Measurements from ENCODE around the gene SPSB4. TPM values are rescaled to one million over a fixed set of nuclear protein-coding genes. Genes with fewer than 3 reads are reported as not detected.

SPSB4 gene
- total RNA-seq, 1 donor, result not detected

DNA sequence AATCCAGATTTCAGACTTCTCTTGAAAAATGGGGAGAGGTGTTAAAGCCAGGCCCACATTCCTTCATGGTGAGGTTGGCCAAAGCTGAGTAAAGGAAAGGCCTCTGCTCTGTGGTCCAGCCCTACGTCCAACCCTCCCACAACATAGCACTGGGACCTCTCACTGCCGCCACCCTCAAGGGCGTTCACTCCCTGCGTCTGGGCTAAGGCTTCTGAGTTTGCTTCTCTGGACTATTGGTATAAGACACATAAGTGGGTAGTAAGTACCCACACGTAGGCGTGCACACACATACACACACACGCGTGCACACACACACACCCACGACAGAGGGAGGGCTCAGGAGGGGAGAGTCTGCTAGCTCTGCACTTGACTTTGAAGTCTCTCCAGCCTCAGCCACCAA, 100.3 kb downstream of the SPSB4 start:
- Histone ChIP-seq H4K20me1 (ENCODE audit: insufficient read depth, low read length) (no peaks in the 10 kb centered on the region), H3K9me3 (ENCODE audit: low read depth, low read length) (no peaks in the 10 kb centered on the region), H3K79me2 (ENCODE audit: insufficient read depth, low read length) (no peaks in the 10 kb centered on the region), H3K36me3 (ENCODE audit: insufficient read depth, low read length) (no peaks in the 10 kb centered on the region), H3K27me3 (ENCODE audit: insufficient read depth, low read length) (no peaks in the 10 kb centered on the region), H2AFZ (ENCODE audit: low read length) (no peak overlapping the region), H3K4me1 (ENCODE audit: insufficient read depth, low read length) (no peaks in the 10 kb centered on the region), H3K27ac (ENCODE audit: low read depth, low read length) (no peak overlapping the region), H3K4me2 (ENCODE audit: insufficient read depth, low read length) (no peak overlapping the region), H3K4me3 (ENCODE audit: insufficient read depth, low read length) (no peak overlapping the region)
- DNase-seq (ENCODE audit: insufficient read length, low spot score, missing footprints), result no peak
- TF ChIP-seq, protein P1, sequence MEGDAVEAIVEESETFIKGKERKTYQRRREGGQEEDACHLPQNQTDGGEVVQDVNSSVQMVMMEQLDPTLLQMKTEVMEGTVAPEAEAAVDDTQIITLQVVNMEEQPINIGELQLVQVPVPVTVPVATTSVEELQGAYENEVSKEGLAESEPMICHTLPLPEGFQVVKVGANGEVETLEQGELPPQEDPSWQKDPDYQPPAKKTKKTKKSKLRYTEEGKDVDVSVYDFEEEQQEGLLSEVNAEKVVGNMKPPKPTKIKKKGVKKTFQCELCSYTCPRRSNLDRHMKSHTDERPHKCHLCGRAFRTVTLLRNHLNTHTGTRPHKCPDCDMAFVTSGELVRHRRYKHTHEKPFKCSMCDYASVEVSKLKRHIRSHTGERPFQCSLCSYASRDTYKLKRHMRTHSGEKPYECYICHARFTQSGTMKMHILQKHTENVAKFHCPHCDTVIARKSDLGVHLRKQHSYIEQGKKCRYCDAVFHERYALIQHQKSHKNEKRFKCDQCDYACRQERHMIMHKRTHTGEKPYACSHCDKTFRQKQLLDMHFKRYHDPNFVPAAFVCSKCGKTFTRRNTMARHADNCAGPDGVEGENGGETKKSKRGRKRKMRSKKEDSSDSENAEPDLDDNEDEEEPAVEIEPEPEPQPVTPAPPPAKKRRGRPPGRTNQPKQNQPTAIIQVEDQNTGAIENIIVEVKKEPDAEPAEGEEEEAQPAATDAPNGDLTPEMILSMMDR (IDR thresholded peaks at IDR 0.05; ENCODE audit: extremely low read depth, low read depth, low read length), result no peak

DNA sequence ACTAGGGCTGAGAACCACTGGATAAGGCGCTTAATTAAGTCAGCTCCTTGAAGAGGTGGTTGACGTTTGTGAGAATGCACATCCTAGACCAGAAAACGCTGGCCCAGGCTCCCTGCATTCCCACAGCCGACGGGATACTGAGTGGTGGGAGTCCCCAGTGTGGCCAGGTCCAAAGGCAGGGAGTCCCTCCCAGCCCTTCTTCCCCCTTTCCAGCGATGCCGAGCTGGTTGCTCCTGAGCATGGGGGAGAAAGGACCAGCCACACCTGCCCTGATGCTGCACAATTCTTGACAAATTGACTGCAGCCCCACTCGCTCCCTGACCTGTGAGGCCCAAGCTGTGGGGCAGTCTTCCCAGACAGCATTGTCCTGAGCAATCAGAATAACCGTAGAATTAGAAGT, 101.0 kb downstream of the SPSB4 start:
- no peaks in the 10 kb centered on the region for H3K4me1 ChIP-seq (ENCODE audit: insufficient read depth, low read length)
- no peak overlapping the region for H3K4me3 ChIP-seq (ENCODE audit: insufficient read depth, low read length)
- no peak overlapping the region for H3K27ac ChIP-seq (ENCODE audit: low read depth, low read length)
- H3K36me3 ChIP-seq (ENCODE audit: insufficient read depth, low read length), result no peaks in the 10 kb centered on the region
- no peaks in the 10 kb centered on the region for H3K9me3 ChIP-seq (ENCODE audit: low read depth, low read length)
- no peaks in the 10 kb centered on the region for H3K27me3 ChIP-seq (ENCODE audit: insufficient read depth, low read length)
- no peak for DNase-seq (ENCODE audit: insufficient read length, low spot score, missing footprints)
- TF ChIP-seq, protein P1 (IDR thresholded peaks at IDR 0.05; ENCODE audit: extremely low read depth, low read depth, low read length), result no peak
- H2AFZ ChIP-seq (ENCODE audit: low read length), result no peak overlapping the region
- H3K79me2 ChIP-seq (ENCODE audit: insufficient read depth, low read length), result no peaks in the 10 kb centered on the region
- no peak overlapping the region for H3K4me2 ChIP-seq (ENCODE audit: insufficient read depth, low read length)
- no peaks in the 10 kb centered on the region for H4K20me1 ChIP-seq (ENCODE audit: insufficient read depth, low read length)

DNA sequence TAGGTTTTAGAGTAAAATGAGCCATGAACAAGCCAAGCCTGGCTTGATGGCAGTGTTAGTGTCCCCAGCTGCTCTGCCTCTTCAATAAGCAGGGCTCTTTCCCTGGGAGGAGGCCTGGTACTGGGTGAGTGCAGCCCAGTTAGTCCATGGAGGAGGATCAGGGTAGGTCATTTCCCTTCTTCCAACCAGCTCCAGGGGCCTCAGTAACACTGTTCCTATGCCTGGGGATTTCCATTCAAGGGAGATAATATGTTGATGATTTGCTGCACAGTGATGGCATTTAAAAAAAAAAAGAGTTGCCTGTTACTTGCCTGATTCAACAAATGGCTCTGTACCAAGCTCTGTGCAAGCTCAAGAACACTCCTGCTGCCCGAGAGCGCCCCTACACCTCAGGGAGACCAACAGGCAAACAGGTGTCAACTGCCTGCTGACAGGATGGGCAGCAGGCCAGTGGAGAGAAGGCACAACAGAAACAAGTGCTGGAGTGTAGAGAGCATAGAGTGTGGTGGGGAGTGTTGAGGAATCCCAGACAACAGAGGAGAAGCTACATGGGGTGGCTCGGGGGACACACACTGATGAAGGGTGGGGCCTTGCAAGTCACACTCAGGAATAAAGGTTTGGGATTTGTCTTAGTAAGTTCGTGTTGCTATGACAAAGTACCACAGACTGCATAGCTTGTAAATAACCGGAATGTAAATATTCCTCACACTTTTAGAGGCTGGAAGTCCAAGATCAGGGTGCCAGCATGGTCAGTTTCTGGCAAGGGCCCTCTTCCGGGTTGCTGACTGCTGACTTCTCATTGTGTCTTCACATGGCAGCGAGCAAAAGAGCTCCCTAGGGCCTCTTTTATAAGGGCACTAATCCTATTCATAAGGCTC, 101.9 kb downstream of the SPSB4 start:
- H2AFZ ChIP-seq (ENCODE audit: low read length), result no peak overlapping the region
- H4K20me1 ChIP-seq (ENCODE audit: insufficient read depth, low read length), result no peaks in the 10 kb centered on the region
- no peaks in the 10 kb centered on the region for H3K36me3 ChIP-seq (ENCODE audit: insufficient read depth, low read length)
- no peaks in the 10 kb centered on the region for H3K27me3 ChIP-seq (ENCODE audit: insufficient read depth, low read length)
- H3K79me2 ChIP-seq (ENCODE audit: insufficient read depth, low read length), result no peaks in the 10 kb centered on the region
- H3K9me3 ChIP-seq (ENCODE audit: low read depth, low read length), result no peaks in the 10 kb centered on the region
- TF ChIP-seq, protein P1 (IDR thresholded peaks at IDR 0.05; ENCODE audit: extremely low read depth, low read depth, low read length), result no peak
- H3K4me1 ChIP-seq (ENCODE audit: insufficient read depth, low read length), result no peaks in the 10 kb centered on the region
- no peak for DNase-seq (ENCODE audit: insufficient read length, low spot score, missing footprints)
- H3K27ac ChIP-seq (ENCODE audit: low read depth, low read length), result no peak overlapping the region
- no peak overlapping the region for H3K4me3 ChIP-seq (ENCODE audit: insufficient read depth, low read length)
- H3K4me2 ChIP-seq (ENCODE audit: insufficient read depth, low read length), result no peak overlapping the region

DNA sequence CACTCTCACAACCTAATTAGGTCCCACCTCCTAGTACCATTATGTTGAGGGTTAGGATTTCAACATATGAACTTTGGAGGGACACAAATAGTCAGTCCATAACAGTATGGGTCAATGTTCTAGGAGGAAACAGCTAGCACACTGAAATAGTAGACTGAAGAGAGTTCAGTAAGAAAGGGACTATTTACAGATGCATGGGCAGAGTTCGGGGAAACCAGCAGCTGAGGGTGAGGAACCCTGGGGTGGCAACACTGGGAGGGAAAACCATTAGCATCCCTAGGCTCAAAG, 102.5 kb downstream of the SPSB4 start:
- H3K79me2 ChIP-seq (ENCODE audit: insufficient read depth, low read length), result no peaks in the 10 kb centered on the region
- no peaks in the 10 kb centered on the region for H4K20me1 ChIP-seq (ENCODE audit: insufficient read depth, low read length)
- no peaks in the 10 kb centered on the region for H3K9me3 ChIP-seq (ENCODE audit: low read depth, low read length)
- no peaks in the 10 kb centered on the region for H3K36me3 ChIP-seq (ENCODE audit: insufficient read depth, low read length)
- H3K4me3 ChIP-seq (ENCODE audit: insufficient read depth, low read length), result no peak overlapping the region
- no peaks in the 10 kb centered on the region for H3K27me3 ChIP-seq (ENCODE audit: insufficient read depth, low read length)
- no peaks in the 10 kb centered on the region for H3K4me1 ChIP-seq (ENCODE audit: insufficient read depth, low read length)
- H3K4me2 ChIP-seq (ENCODE audit: insufficient read depth, low read length), result no peak overlapping the region
- H3K27ac ChIP-seq (ENCODE audit: low read depth, low read length), result no peak overlapping the region
- no peak overlapping the region for H2AFZ ChIP-seq (ENCODE audit: low read length)
- TF ChIP-seq, protein P1 (IDR thresholded peaks at IDR 0.05; ENCODE audit: extremely low read depth, low read depth, low read length), result no peak
- no peak for DNase-seq (ENCODE audit: insufficient read length, low spot score, missing footprints)

Measured in osteoblast (primary cell).